Heart left ventricle (tissue), 16 donors: ENCODE results near the gene SH3RF3. TPM values are rescaled to one million over a fixed set of nuclear protein-coding genes. Genes with fewer than 3 reads are reported as not detected.

Experiments
- ATAC-seq, 4 donors: fragments of 200-7000 bp; cut with Tn5 transposase; one replicate each; pipeline ENCODE4 v1.9.1; 2020 to 2022; ENCODE audit warnings: moderate library complexity in 4 of 4, mild to moderate bottlenecking in 3 of 4, moderate number of reproducible peaks in 1 of 4
- DNase-seq, 5 donors: peaks; one replicate each; pipeline ENCODE4 v3.0.0-alpha.2; 2020
- H3K27ac ChIP-seq, 12 donors: fragments of 200-600 bp; sonication (generic) in 4 of 12; one replicate each; pipeline versions ENCODE4 v1.5.0 to v1.8.0; 2016 to 2022; ENCODE audit warnings: mild to moderate bottlenecking in 2 of 12
- H3K27me3 ChIP-seq, 9 donors: fragments of 200-600 bp; sonication (generic) in 2 of 9; one replicate each; pipeline versions ENCODE4 v1.5.1 to v1.8.0; 2016 to 2022; ENCODE audit warnings: mild to moderate bottlenecking in 3 of 9
- H3K36me3 ChIP-seq, 9 donors: fragments of 200-600 bp; sonication (generic) in 2 of 9; one replicate each; pipeline versions ENCODE4 v1.5.0 to v1.8.0; 2018 to 2022; ENCODE audit warnings: mild to moderate bottlenecking in 2 of 9
- H3K4me1 ChIP-seq, 12 donors: fragments of 200-600 bp; sonication (generic) in 4 of 12; one replicate each; pipeline versions ENCODE4 v1.5.0 to v1.8.0; 2016 to 2022; ENCODE audit warnings: mild to moderate bottlenecking in 3 of 12
- H3K4me3 ChIP-seq, 12 donors: fragments of 200-600 bp; sonication (generic) in 4 of 12; one replicate each; pipeline versions ENCODE4 v1.5.0 to v1.8.0; 2017 to 2022; ENCODE audit warnings: mild to moderate bottlenecking in 9 of 12, moderate library complexity in 4 of 12
- H3K9me3 ChIP-seq, 12 donors: fragments of 200-600 bp; sonication (generic) in 4 of 12; one replicate each; pipeline versions ENCODE4 v1.5.0 to v1.8.0; 2016 to 2022; ENCODE audit warnings: mild to moderate bottlenecking in 1 of 12
- POLR2A ChIP-seq, 2 donors: fragments of 450-650 bp; IDR thresholded peaks; one replicate each; pipeline ENCODE4 v1.6.1; 2017; ENCODE audit warnings: antibody characterized with exemption in 2 of 2, mild to moderate bottlenecking in 2 of 2, moderate library complexity in 2 of 2
- WGBS, 4 donors: extraction: QIAGEN DNeasy Blood & Tissue Kit in 2 of 4; methylation state at CpG; one replicate each; pipeline versions ENCODE4 v1.1.5 to v1.1.7; 2013 to 2018; 5-methylcytosine and 5-hydroxymethylcytosine counted together
- intact Hi-C, 10 donors: fragments of 100-400 bp; cut with DNase I; formaldehyde crosslinking; loops; one replicate each; pipeline versions ENCODE4 v1.11.1 to v1.14.2; 2022
- polyA plus RNA-seq, 2 donors: library from polyadenylated mRNA; stranded (reverse); fragments of 200-250 nt; gene quantifications; one replicate each; pipeline ENCODE4 v1.2.3, GENCODE V29; 2013
- total RNA-seq, 9 donors: library from RNA; depleted of rRNA in 2 of 9; stranded (reverse); fragments of >200 nt in 2 of 9; fragmentation: NEBNext Ultra II Directional in 3 of 9; extraction: Animal tissue kit (Norgen Biotek cat#: 25700) in 3 of 9; gene quantifications; one replicate each; pipeline versions ENCODE4 v1.1.0 to v1.2.4, GENCODE V29; 2016 to 2023
- TF ChIP-seq, protein P1 (sequence below), 12 donors: fragments of 200-600 bp; sonication (generic) in 4 of 12; IDR thresholded peaks; one replicate each; pipeline versions ENCODE4 v1.5.0 to v1.8.0; 2018 to 2022; ENCODE audit warnings: antibody characterized with exemption in 12 of 12, mild to moderate bottlenecking in 5 of 12
- donor health status: ischemic (EF 13 %, LVEDD 7.1; RV severe dilation, severe dysfunction).
- donor health status: healthy with polysubstance abuse.
- donor health status: DM: no; HTN: yes; CAD: no.
- donor health status: DM: no; HTN: no; CAD: no.
- donor health status: ischemic (EF 25% LVEDD 6.9; RV normal size, moderate dysfunction).
- donor health status: ischemic (EF 25% LVEDD 5.7; RV mildly dilated, moderate dysfunction).
- donor health status: healthy.
- donor health status: DM: yes; HTN: yes; CAD: no.
- donor health status: ischemic (EF 35%, LVEDD 5.7; RV mildly dilated, moderate dysfunction).
- donor health status: nonischemic (EF 11% LVEDD 7.7; RV severe dilation, severe dysfunction).
- donor health status: DM: yes; HTN: yes; CAD: no.
- donor health status: PGD.
- donor health status: ischemic (EF 29% LVEDD 5.4; RV normal size, mild dysfunction).
- donor health status: nonischemic (EF 23%, LVEDD 6.1; RV moderate dilation, normal function).

The SH3RF3 gene
- total and polyA plus RNA-seq, 11 donors, result 5.2 to 15.7 (median 7.9) TPM

DNA sequence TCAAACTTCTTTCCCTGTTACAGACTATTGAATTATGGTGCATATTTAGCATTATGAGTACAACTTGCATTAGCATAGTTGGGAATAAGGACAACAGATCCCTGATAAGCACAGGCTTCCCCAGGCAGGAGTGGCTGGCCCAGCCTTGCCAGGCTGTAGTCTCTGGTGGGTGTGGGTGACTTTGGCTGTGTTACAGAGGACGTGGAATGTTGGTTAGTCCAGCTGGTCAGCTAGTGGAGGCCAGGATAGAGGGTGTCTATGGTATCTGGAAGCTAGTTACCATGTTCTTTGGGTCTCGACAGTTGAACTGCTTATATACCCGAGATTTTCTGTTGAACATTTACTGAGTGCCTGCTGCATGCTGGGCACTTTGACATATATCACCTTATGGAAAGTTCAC is 4.7 kb downstream of the SH3RF3 start:
- intact Hi-C loops, result loop anchor here in 7 of 10 donors (2.0 to 10.0 kb wide), 8 partner anchors 34 to 377 kb away; no protein-coding TSS in a partner anchor
- H3K27me3 ChIP-seq, result peaks cover 0 to 15% (median 0%) of the 10 kb centered on the region in 9 donors
- DNase-seq (no peak), ATAC-seq (no peak)
- H3K27ac ChIP-seq, result no peak overlapping the region
- TF ChIP-seq, protein P1, sequence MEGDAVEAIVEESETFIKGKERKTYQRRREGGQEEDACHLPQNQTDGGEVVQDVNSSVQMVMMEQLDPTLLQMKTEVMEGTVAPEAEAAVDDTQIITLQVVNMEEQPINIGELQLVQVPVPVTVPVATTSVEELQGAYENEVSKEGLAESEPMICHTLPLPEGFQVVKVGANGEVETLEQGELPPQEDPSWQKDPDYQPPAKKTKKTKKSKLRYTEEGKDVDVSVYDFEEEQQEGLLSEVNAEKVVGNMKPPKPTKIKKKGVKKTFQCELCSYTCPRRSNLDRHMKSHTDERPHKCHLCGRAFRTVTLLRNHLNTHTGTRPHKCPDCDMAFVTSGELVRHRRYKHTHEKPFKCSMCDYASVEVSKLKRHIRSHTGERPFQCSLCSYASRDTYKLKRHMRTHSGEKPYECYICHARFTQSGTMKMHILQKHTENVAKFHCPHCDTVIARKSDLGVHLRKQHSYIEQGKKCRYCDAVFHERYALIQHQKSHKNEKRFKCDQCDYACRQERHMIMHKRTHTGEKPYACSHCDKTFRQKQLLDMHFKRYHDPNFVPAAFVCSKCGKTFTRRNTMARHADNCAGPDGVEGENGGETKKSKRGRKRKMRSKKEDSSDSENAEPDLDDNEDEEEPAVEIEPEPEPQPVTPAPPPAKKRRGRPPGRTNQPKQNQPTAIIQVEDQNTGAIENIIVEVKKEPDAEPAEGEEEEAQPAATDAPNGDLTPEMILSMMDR (IDR thresholded peaks at IDR 0.05), result no peak
- no peak for TF ChIP-seq POLR2A (IDR thresholded peaks at IDR 0.05)
- no peaks in the 10 kb centered on the region for H3K36me3 ChIP-seq
- peaks cover 0 to 32% (median 17%) of the 10 kb centered on the region in 12 donors for H3K4me1 ChIP-seq
- no peaks in the 10 kb centered on the region for H3K9me3 ChIP-seq
- 83 to 94% (median 89%) methylated on average over 3 of the region's 3 CpGs for WGBS, 4 donors
- no peak overlapping the region for H3K4me3 ChIP-seq

DNA sequence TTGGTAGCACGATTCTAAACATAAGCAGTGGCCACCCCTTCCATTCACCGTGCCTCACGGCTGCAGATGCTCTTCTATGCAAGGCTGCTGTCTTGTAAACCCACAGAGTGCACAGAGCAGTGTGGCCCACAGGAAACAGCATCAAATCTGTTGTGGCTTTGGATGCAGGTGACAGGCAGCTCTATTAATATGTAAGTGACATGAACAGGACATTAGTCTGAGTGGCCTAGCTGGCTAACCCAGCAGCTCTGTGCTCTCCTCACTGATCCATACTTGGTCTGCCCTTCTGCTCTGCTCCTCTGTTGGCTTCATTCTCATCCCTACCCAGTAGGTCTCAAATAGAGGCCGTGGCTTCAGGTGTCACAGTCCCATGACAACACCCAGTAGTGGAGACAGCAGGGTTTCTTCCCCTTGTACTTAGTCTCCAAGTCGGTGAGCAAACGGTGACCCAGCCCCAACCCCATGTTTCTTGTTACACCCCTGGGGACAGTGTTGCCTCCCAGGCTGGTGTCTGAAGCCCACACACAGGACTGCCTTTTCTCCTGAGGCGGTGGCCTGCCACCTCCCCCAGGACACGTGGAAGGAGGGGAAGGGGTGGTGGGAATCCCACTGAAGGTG is 5.8 kb downstream of the SH3RF3 start:
- H3K4me1 ChIP-seq, result peaks cover 0 to 32% (median 14%) of the 10 kb centered on the region in 12 donors
- ATAC-seq (peak in 1 of 4 donors; percentile 21), DNase-seq (no peak)
- no peaks in the 10 kb centered on the region for H3K9me3 ChIP-seq
- H3K36me3 ChIP-seq, result no peaks in the 10 kb centered on the region
- no peak overlapping the region for H3K27ac ChIP-seq
- TF ChIP-seq POLR2A (IDR thresholded peaks at IDR 0.05), result no peak
- TF ChIP-seq, protein P1 (IDR thresholded peaks at IDR 0.05), result no peak
- peaks cover 0 to 5% (median 0%) of the 10 kb centered on the region in 9 donors for H3K27me3 ChIP-seq
- no peak overlapping the region for H3K4me3 ChIP-seq
- WGBS, 4 donors, result 78 to 87% (median 85%) methylated on average over 8 of the region's 8 CpGs
- intact Hi-C loops, result loop anchor here in 7 of 10 donors (5.0 to 10.0 kb wide), 7 partner anchors 32 to 130 kb away; no protein-coding TSS in a partner anchor

DNA sequence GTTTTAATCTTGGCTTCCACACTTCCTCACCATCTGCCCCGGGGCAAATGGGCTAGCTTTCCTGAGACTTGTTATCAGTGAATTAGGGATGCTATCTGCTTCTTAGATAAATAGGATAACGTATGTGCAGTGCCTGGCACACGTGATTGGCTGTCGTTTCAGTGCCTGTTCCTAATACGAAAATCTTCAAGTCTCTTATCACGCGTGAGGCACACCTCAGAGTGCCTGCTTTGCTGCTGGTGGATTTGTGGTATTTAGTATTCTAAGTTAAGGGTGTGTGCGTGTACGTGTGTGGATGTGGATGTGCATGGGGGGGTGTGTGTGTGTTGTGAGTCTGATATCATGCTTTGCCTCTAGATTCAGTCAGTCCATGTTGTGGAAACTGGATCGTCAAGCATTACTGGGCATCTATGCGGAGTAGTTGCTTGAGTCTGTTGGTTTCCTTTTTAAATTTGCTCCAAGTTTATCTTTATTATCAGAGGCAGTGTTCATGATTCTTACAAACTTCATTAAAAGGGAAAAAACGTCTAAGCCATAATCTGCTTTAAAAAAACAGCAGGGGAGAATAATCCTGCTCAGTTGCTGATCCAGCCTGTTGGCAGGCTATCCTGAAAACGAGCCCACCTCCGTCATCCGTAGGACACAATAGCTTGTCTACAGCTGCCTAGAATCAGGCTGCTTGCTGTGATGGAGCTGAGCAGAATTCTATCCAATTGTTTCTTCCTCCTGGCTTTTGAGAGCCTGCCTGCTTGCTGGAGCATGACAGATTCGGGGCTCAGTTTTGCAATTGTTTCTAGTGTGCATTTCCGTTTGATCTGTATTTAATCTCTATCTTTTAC is 6.6 kb downstream of the SH3RF3 start:
- H3K27me3 ChIP-seq, result no peaks in the 10 kb centered on the region
- H3K4me3 ChIP-seq, result no peak overlapping the region
- no peak overlapping the region for H3K27ac ChIP-seq
- 62 to 69% (median 67%) methylated on average over 17 of the region's 17 CpGs for WGBS, 4 donors
- H3K9me3 ChIP-seq, result no peaks in the 10 kb centered on the region
- intact Hi-C loops, result loop anchor here in 4 of 10 donors (10.0 kb wide), 4 partner anchors 49 to 129 kb away; no protein-coding TSS in a partner anchor
- no peak for ATAC-seq
- TF ChIP-seq POLR2A (IDR thresholded peaks at IDR 0.05), result no peak
- TF ChIP-seq, protein P1 (IDR thresholded peaks at IDR 0.05), result no peak
- DNase-seq, result no peak
- no peaks in the 10 kb centered on the region for H3K36me3 ChIP-seq
- peaks cover 0 to 25% (median 7%) of the 10 kb centered on the region in 12 donors for H3K4me1 ChIP-seq

DNA sequence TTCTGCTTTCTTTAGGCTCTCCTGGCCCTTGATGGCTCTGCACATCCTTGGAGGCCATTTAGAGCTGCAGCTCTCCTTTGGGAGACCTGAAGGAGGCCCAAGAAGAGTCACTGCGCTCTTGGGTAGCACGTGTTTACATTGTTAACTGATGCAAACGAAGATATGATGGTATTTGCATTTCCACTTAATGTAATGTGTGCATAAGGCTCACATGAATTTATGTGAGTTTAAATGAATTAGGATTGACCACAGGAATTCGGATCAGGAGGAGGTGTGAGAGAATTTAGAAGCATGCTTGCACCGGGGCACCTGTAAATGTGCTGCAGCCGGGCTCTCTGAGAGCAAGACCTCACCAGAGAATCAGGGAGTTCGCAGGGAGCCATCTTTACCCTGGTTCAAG is 7.5 kb downstream of the SH3RF3 start:
- Histone ChIP-seq H3K4me1 (peaks cover 0 to 16% (median 3%) of the 10 kb centered on the region in 12 donors), H3K27ac (no peak overlapping the region), H3K27me3 (no peaks in the 10 kb centered on the region), H3K4me3 (no peak overlapping the region), H3K9me3 (no peaks in the 10 kb centered on the region), H3K36me3 (no peaks in the 10 kb centered on the region)
- 93 to 96% (median 94%) methylated on average over 7 of the region's 7 CpGs for WGBS, 4 donors
- no peak for ATAC-seq
- DNase-seq, result no peak
- intact Hi-C loops, result loop anchor here in 4 of 10 donors (10.0 kb wide), 4 partner anchors 48 to 128 kb away; no protein-coding TSS in a partner anchor
- TF ChIP-seq, protein P1 (IDR thresholded peaks at IDR 0.05), result no peak
- TF ChIP-seq POLR2A (IDR thresholded peaks at IDR 0.05), result no peak
